SU-DHL-6 (cell line): ENCODE data around the gene EIF3D.

Source experiments
- EZH2phosphoT487 ChIP-seq: fragments of 200-600 bp; sonication (generic), shearing (Covaris generic); conservative IDR thresholded peaks from 2 replicates; pipeline ENCODE4 v1.6.1; 2018; ENCODE audit warnings: mild to moderate bottlenecking, antibody characterized with exemption, low read length, moderate library complexity, mixed read lengths
- TF ChIP-seq, protein P1 (sequence below): fragments of 200-600 bp; sonication (generic); IDR thresholded peaks from one replicate; pipeline ENCODE4 v1.5.1; 2017; ENCODE audit warnings: antibody characterized with exemption, mild to moderate bottlenecking, low read length, moderate library complexity; ENCODE audit not compliant: insufficient read depth, poor library complexity, severe bottlenecking

DNA sequence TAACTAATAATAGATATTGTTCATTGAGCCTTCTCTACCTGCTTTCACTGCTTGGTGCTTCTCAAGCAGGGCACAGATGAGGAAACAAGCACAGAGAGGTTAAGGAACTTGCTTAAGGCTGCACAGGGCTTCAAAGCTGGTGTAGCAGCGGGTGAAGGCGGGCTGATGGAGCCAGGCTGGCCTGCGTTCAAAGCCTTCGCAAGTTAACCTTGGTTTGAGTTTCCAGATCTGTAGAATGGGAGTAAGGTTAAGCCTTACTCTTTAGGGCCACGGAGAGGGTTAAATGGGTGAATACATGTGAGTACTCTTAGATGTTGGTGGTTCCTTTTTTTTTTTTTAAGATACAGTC lies 36.2 kb upstream of the EIF3D start:
- TF ChIP-seq, protein P1, sequence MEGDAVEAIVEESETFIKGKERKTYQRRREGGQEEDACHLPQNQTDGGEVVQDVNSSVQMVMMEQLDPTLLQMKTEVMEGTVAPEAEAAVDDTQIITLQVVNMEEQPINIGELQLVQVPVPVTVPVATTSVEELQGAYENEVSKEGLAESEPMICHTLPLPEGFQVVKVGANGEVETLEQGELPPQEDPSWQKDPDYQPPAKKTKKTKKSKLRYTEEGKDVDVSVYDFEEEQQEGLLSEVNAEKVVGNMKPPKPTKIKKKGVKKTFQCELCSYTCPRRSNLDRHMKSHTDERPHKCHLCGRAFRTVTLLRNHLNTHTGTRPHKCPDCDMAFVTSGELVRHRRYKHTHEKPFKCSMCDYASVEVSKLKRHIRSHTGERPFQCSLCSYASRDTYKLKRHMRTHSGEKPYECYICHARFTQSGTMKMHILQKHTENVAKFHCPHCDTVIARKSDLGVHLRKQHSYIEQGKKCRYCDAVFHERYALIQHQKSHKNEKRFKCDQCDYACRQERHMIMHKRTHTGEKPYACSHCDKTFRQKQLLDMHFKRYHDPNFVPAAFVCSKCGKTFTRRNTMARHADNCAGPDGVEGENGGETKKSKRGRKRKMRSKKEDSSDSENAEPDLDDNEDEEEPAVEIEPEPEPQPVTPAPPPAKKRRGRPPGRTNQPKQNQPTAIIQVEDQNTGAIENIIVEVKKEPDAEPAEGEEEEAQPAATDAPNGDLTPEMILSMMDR: no peak
- TF ChIP-seq EZH2phosphoT487: no peak
